IPS-15b (cell line): ENCODE data around the gene SMOC1.

Experiments
- H3K27me3 ChIP-seq: one replicate; pipeline ENCODE4 v1.6.1; 2013; ENCODE audit warnings: low read length; ENCODE audit not compliant: control insufficient read depth, insufficient read depth
- H3K36me3 ChIP-seq: one replicate; pipeline ENCODE4 v1.6.1; 2013; ENCODE audit warnings: low read length; ENCODE audit not compliant: control insufficient read depth, insufficient read depth
- H3K4me1 ChIP-seq: one replicate; pipeline ENCODE4 v1.6.1; 2013; ENCODE audit warnings: mild to moderate bottlenecking, low read length; ENCODE audit not compliant: control insufficient read depth, insufficient read depth
- H3K4me3 ChIP-seq: one replicate; pipeline ENCODE4 v1.5.1; 2013; ENCODE audit warnings: low read depth, low read length
- H3K9ac ChIP-seq: one replicate; pipeline ENCODE4 v1.6.1; 2013; ENCODE audit warnings: low read depth, mild to moderate bottlenecking, low read length
- H3K9me3 ChIP-seq: one replicate; pipeline ENCODE4 v1.6.1; 2013; ENCODE audit warnings: mild to moderate bottlenecking, low read length; ENCODE audit not compliant: control insufficient read depth, insufficient read depth

SMOC1 gene

GRCh38 chr14:69990323-69990722 is 111.1 kb downstream of the SMOC1 start:
- Histone ChIP-seq H3K27me3 (no peaks in the 10 kb centered on the region), H3K9me3 (no peaks in the 10 kb centered on the region), H3K4me3 (no peak overlapping the region), H3K9ac (no peak overlapping the region), H3K36me3 (no peaks in the 10 kb centered on the region), H3K4me1 (peaks cover 8% of the 10 kb centered on the region)

DNA sequence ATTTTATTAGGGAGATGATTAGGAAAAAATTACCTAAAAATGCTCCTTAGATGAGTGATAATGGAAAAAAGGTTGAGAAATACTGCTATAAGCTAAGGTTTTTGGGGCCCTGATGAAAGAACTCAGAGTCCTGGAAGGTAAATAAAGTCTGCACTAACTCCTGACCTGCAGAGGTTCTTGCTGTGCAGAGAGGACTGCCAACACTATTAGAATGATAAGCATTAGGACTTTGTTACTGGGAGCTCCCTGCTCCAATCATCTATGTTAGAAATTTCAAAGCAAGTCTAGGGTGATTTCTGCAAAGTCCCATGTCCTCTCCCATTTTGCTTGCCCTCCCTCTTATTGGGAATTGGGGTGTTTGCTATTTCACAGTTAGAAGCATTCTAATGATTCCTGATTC is 112.2 kb downstream of the SMOC1 start:
- Histone ChIP-seq H3K36me3 (no peaks in the 10 kb centered on the region), H3K4me1 (peaks cover 8% of the 10 kb centered on the region), H3K4me3 (no peak overlapping the region), H3K27me3 (no peaks in the 10 kb centered on the region), H3K9ac (no peak overlapping the region), H3K9me3 (no peaks in the 10 kb centered on the region)

DNA sequence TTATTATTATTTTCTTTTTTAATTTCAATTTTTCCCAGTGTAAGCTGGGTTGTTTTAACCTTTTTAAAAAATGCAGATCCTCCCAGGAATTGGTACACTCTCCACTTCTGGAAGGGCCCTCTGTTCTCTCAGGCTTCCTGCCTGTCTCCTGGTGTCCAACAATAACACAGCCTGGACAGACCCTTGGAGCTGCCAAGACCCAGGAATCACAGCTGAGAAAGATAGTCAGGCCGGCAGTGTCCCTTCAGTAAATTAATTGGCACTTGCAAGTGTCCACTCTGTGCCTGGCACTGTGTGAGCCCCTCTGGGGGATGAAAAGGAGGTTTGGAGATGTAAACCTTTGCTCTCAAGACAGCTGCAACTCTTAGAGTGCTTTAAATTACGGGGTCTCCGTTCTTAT is 113.3 kb downstream of the SMOC1 start:
- H3K36me3 ChIP-seq = no peaks in the 10 kb centered on the region
- H3K27me3 ChIP-seq = no peaks in the 10 kb centered on the region
- no peak overlapping the region for H3K4me3 ChIP-seq
- H3K9me3 ChIP-seq = no peaks in the 10 kb centered on the region
- peaks cover 2% of the 10 kb centered on the region for H3K4me1 ChIP-seq
- H3K9ac ChIP-seq = no peak overlapping the region

- H3K27me3 ChIP-seq = no peaks in the 10 kb centered on the region
These were observed 114.1 kb downstream of the SMOC1 start for GRCh38 chr14:69993326-69993725.

DNA sequence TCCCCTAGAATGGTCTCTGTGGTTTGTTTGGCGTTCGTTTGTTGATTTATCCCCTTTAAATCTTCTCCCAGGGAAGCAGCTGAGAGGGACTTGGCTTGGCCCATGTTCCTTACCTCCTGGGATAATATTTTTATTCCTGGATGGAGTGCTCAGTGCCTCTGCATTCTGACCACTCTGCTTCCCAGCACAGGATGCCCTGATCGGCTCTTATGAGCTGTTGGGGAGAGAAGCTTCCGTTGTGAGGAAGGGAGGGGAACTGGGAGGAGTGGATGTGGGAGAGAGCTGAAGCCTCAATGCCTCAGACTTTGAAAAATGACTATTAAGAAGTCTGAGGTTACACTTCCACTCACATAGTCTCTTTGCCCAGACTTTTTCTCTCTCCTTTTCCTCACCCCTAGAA is 114.8 kb downstream of the SMOC1 start:
- Histone ChIP-seq H3K27me3 (no peaks in the 10 kb centered on the region), H3K4me1 (no peaks in the 10 kb centered on the region)

More at GRCh38 chr14:69993326-69993725, 114.1 kb downstream of the SMOC1 start:
- Histone ChIP-seq H3K9ac (no peak overlapping the region), H3K9me3 (no peaks in the 10 kb centered on the region), H3K4me1 (no peaks in the 10 kb centered on the region), H3K36me3 (no peaks in the 10 kb centered on the region), H3K4me3 (no peak overlapping the region)

GRCh38 chr14:69996216-69996615 is 117.0 kb downstream of the SMOC1 start:
- no peaks in the 10 kb centered on the region for H3K27me3 ChIP-seq
- H3K4me1 ChIP-seq = no peaks in the 10 kb centered on the region
- H3K9ac ChIP-seq = no peak overlapping the region
- no peaks in the 10 kb centered on the region for H3K9me3 ChIP-seq
- H3K36me3 ChIP-seq = no peaks in the 10 kb centered on the region
- H3K4me3 ChIP-seq = no peak overlapping the region

More for the DNA sequence above, 114.8 kb downstream of the SMOC1 start:
- no peak overlapping the region for H3K4me3 ChIP-seq
- no peaks in the 10 kb centered on the region for H3K36me3 ChIP-seq
- H3K9ac ChIP-seq = no peak overlapping the region
- H3K9me3 ChIP-seq = no peaks in the 10 kb centered on the region

GRCh38 chr14:69997849-69998248 is 118.6 kb downstream of the SMOC1 start:
- H3K27me3 ChIP-seq = no peaks in the 10 kb centered on the region
- H3K4me3 ChIP-seq = no peak overlapping the region
- no peaks in the 10 kb centered on the region for H3K36me3 ChIP-seq
- H3K9me3 ChIP-seq = no peaks in the 10 kb centered on the region
- H3K9ac ChIP-seq = no peak overlapping the region
- no peaks in the 10 kb centered on the region for H3K4me1 ChIP-seq

DNA sequence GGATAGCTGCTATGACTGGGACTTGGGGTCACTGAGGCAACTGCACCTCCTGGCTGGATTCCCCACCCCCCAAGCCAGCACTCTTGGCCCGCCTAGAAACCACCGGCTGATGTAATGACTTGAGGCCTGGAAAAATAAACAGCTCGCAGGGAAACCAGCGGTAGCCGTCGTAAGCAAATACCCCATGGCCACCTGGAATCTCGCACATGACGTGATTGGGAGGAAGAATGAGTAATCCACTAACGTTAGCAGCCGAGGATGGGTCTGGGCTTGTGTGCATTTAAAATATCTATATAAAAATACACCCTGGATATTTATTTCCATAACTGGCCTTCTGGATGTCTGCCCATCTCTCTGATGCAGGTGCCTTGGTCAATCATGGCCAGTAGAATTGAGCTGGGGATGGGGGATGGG is 120.1 kb downstream of the SMOC1 start:
- Histone ChIP-seq H3K4me1 (no peaks in the 10 kb centered on the region), H3K4me3 (no peak overlapping the region), H3K36me3 (no peaks in the 10 kb centered on the region), H3K27me3 (no peaks in the 10 kb centered on the region), H3K9me3 (no peaks in the 10 kb centered on the region), H3K9ac (no peak overlapping the region)

- Histone ChIP-seq H3K27me3 (no peaks in the 10 kb centered on the region), H3K9me3 (no peaks in the 10 kb centered on the region), H3K4me1 (no peaks in the 10 kb centered on the region), H3K36me3 (no peaks in the 10 kb centered on the region), H3K9ac (no peak overlapping the region), H3K4me3 (no peak overlapping the region)
These were observed 121.4 kb downstream of the SMOC1 start for GRCh38 chr14:70000601-70001000.

- Histone ChIP-seq H3K4me1 (no peaks in the 10 kb centered on the region), H3K27me3 (no peaks in the 10 kb centered on the region)
These were observed 123.6 kb downstream of the SMOC1 start for GRCh38 chr14:70002589-70003346.

GRCh38 chr14:70004791-70005190 is 125.6 kb downstream of the SMOC1 start:
- H3K36me3 ChIP-seq = no peaks in the 10 kb centered on the region
- no peak overlapping the region for H3K9ac ChIP-seq
- H3K9me3 ChIP-seq = no peaks in the 10 kb centered on the region
- H3K4me1 ChIP-seq = no peaks in the 10 kb centered on the region
- H3K4me3 ChIP-seq = no peak overlapping the region
- H3K27me3 ChIP-seq = no peaks in the 10 kb centered on the region

More at GRCh38 chr14:70002589-70003346, 123.6 kb downstream of the SMOC1 start:
- Histone ChIP-seq H3K36me3 (no peaks in the 10 kb centered on the region), H3K9me3 (no peaks in the 10 kb centered on the region), H3K4me3 (no peak overlapping the region), H3K9ac (no peak overlapping the region)

DNA sequence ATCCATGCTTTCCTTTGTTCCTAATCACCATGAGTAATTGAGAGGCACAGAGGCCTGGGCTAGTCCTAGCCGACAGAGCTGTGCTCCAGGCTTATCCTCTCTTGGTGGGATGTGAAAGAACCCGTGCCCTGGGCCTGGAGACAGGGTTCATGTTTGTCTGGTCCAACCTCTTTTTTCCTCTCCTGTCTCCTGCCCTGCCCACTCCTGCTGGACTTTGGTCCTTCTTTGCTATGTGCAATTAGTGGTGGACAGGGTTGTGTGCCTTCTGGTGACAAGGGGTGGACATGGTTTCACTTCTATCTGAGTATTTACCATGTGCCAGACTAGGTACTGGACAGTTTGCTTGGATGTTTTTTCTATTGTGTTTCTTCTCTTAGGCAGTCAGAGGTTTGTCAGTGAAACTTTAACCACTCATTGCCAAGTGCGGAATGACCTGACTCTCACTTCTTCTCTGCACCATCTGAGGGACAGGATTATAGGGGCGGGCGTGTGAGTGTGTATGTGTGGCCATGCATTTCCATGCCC is 126.1 kb downstream of the SMOC1 start:
- Histone ChIP-seq H3K4me3 (no peak overlapping the region), H3K36me3 (no peaks in the 10 kb centered on the region), H3K27me3 (no peaks in the 10 kb centered on the region), H3K9ac (no peak overlapping the region), H3K9me3 (no peaks in the 10 kb centered on the region), H3K4me1 (no peaks in the 10 kb centered on the region)
